Ascending aorta (tissue), 2 donors: ENCODE data around the gene GPBAR1. TPM values are rescaled to one million over a fixed set of nuclear protein-coding genes. Genes with fewer than 3 reads are reported as not detected.

Source experiments
- DNase-seq, 2 donors: peaks; one replicate each; pipeline ENCODE4 v3.0.0-alpha.2; 2019; ENCODE audit warnings: low spot score in 2 of 2
- H3K27ac ChIP-seq, 2 donors: fragments of 200-600 bp; sonication (generic); one replicate each; pipeline ENCODE4 v1.5.1; 2016 to 2017; ENCODE audit warnings: mild to moderate bottlenecking in 1 of 2
- H3K27me3 ChIP-seq: fragments of 200-600 bp; sonication (generic); one replicate; pipeline ENCODE4 v1.5.1; 2017
- H3K36me3 ChIP-seq, 2 donors: fragments of 200-600 bp; sonication (generic); one replicate each; pipeline ENCODE4 v1.5.1; 2016
- H3K4me1 ChIP-seq, 2 donors: fragments of 200-600 bp; sonication (generic); one replicate each; pipeline ENCODE4 v1.5.1; 2016 to 2017; ENCODE audit warnings: mild to moderate bottlenecking in 1 of 2
- H3K4me3 ChIP-seq, 2 donors: fragments of 200-600 bp; sonication (generic); one replicate each; pipeline ENCODE4 v1.5.1; 2016 to 2017; ENCODE audit warnings: mild to moderate bottlenecking in 1 of 2
- H3K9me3 ChIP-seq, 2 donors: fragments of 200-600 bp; sonication (generic); one replicate each; pipeline ENCODE4 v1.5.1; 2016
- CTCF ChIP-seq, 3 experiments: fragments of 200-600 bp in 2 of 3; fragments of 450-650 bp in 1 of 3; sonication (generic) in 2 of 3; IDR thresholded peaks; one replicate each; pipeline ENCODE4 v1.5.1; 2016 to 2019; ENCODE audit warnings: antibody characterized with exemption in 3 of 3, mild to moderate bottlenecking in 1 of 3, moderate library complexity in 1 of 3
- intact Hi-C: fragments of 100-400 bp; cut with DNase I; formaldehyde crosslinking; loops from one replicate; pipeline ENCODE4 v1.15.1; 2023
- total RNA-seq: library from RNA; depleted of rRNA; stranded (reverse); fragments of >200 nt; gene quantifications from one replicate; pipeline ENCODE4 v1.1.0, GENCODE V29; 2016

The GPBAR1 gene
- total RNA-seq, 1 donor from 2014 or later, result not detected

GRCh38 chr2:218233543-218233942 is 27.3 kb upstream of the GPBAR1 start:
- intact Hi-C loops, result no loop called here
- Histone ChIP-seq H3K4me1 (peaks cover 15 to 23% of the 10 kb centered on the region in 2 donors), H3K36me3 (peaks cover 71 to 86% of the 10 kb centered on the region in 2 donors), H3K4me3 (no peak overlapping the region), H3K27ac (peak overlapping the region in 1 of 2 donors; percentile 42), H3K9me3 (no peaks in the 10 kb centered on the region), H3K27me3 (no peaks in the 10 kb centered on the region)
- no peak for DNase-seq
- no peak for TF ChIP-seq CTCF (IDR thresholded peaks at IDR 0.05)

GRCh38 chr2:218234521-218234920 is 26.3 kb upstream of the GPBAR1 start:
- Histone ChIP-seq H3K36me3 (peaks cover 81 to 94% of the 10 kb centered on the region in 2 donors), H3K4me1 (peaks cover 15 to 17% of the 10 kb centered on the region in 2 donors), H3K27me3 (no peaks in the 10 kb centered on the region), H3K27ac (peak overlapping the region in 1 of 2 donors; percentile 24), H3K4me3 (no peak overlapping the region), H3K9me3 (no peaks in the 10 kb centered on the region)
- no peak for DNase-seq
- intact Hi-C loops, result no loop called here
- no peak for TF ChIP-seq CTCF (IDR thresholded peaks at IDR 0.05)

GRCh38 chr2:218235017-218235416 is 25.8 kb upstream of the GPBAR1 start:
- intact Hi-C loops, result no loop called here
- peak overlapping the region; percentile 24 to 26 for H3K27ac ChIP-seq
- DNase-seq, result no peak
- H3K27me3 ChIP-seq, result no peaks in the 10 kb centered on the region
- peaks cover 13% of the 10 kb centered on the region in 2 donors for H3K4me1 ChIP-seq
- no peaks in the 10 kb centered on the region for H3K9me3 ChIP-seq
- H3K4me3 ChIP-seq, result no peak overlapping the region
- TF ChIP-seq CTCF (IDR thresholded peaks at IDR 0.05), result no peak
- peaks cover 86 to 97% of the 10 kb centered on the region in 2 donors for H3K36me3 ChIP-seq

- peaks cover 5 to 14% of the 10 kb centered on the region in 2 donors for H3K4me1 ChIP-seq
- no peak for TF ChIP-seq CTCF (IDR thresholded peaks at IDR 0.05)
Observed at GRCh38 chr2:218236829-218237228, 24.0 kb upstream of the GPBAR1 start.

GRCh38 chr2:218238887-218239286 is 21.9 kb upstream of the GPBAR1 start:
- Histone ChIP-seq H3K4me3 (no peak overlapping the region), H3K36me3 (peaks cover 81 to 91% of the 10 kb centered on the region in 2 donors), H3K4me1 (peaks cover 9 to 19% of the 10 kb centered on the region in 2 donors), H3K27ac (peak overlapping the region; percentile 28 to 31), H3K9me3 (no peaks in the 10 kb centered on the region), H3K27me3 (no peaks in the 10 kb centered on the region)
- TF ChIP-seq CTCF (IDR thresholded peaks at IDR 0.05), result no peak
- no peak for DNase-seq
- intact Hi-C loops, result no loop called here

More at GRCh38 chr2:218236829-218237228, 24.0 kb upstream of the GPBAR1 start:
- Histone ChIP-seq H3K27ac (no peak overlapping the region), H3K36me3 (peaks cover 78 to 90% of the 10 kb centered on the region in 2 donors), H3K27me3 (no peaks in the 10 kb centered on the region), H3K4me3 (no peak overlapping the region), H3K9me3 (no peaks in the 10 kb centered on the region)
- no peak for DNase-seq
- intact Hi-C loops, result no loop called here

GRCh38 chr2:218244204-218244603 is 16.6 kb upstream of the GPBAR1 start:
- no peak overlapping the region for H3K27ac ChIP-seq
- peaks cover 9 to 19% of the 10 kb centered on the region in 2 donors for H3K4me1 ChIP-seq
- no peak overlapping the region for H3K4me3 ChIP-seq
- intact Hi-C loops, result no loop called here
- peaks cover 85 to 93% of the 10 kb centered on the region in 2 donors for H3K36me3 ChIP-seq
- TF ChIP-seq CTCF (IDR thresholded peaks at IDR 0.05), result no peak
- no peaks in the 10 kb centered on the region for H3K27me3 ChIP-seq
- DNase-seq, result no peak
- no peaks in the 10 kb centered on the region for H3K9me3 ChIP-seq
